Measurements from ENCODE around the gene C19orf12.

Gene C19orf12

DNA sequence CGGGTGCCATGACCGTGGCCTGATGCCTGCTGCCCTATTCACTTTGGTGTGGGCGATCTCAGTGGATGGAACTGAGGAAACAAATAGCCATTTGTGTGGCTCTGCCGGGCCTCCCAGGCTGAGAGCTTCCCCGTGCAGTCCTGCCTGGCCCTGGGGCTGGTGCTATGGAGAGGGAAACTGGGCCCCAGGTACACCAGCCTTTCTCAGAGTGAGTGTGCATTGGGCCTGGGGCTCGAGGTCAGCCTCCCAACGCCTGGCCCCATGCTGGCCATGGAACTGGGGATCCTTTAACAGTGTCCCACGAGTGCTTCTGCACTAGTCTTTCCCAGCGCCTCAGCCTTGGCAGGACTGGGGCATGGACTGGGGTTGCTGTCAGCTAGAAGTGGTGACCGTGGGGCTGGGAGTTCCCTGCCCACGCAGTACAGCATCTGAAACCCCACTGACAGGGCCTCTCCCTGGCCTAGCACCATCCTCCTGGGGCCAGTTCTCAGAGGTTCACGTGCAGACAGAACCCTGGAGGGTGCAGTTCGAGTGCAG lies 39.3 kb downstream of the C19orf12 start:
- POLR2A ChIA-PET: no interaction called here
- no peak for DNase-seq (ENCODE audit: extremely low spot score)
- CTCF ChIA-PET: no interaction called here
- TF ChIP-seq FOXA1 (IDR thresholded peaks at IDR 0.05) (no peak), ARNT (IDR thresholded peaks at IDR 0.05) (no peak), FOXK2 (IDR thresholded peaks at IDR 0.05) (no peak), SP1 (IDR thresholded peaks at IDR 0.05) (no peak), LEF1 (IDR thresholded peaks at IDR 0.05; ENCODE audit: borderline replicate concordance) (no peak)

DNA sequence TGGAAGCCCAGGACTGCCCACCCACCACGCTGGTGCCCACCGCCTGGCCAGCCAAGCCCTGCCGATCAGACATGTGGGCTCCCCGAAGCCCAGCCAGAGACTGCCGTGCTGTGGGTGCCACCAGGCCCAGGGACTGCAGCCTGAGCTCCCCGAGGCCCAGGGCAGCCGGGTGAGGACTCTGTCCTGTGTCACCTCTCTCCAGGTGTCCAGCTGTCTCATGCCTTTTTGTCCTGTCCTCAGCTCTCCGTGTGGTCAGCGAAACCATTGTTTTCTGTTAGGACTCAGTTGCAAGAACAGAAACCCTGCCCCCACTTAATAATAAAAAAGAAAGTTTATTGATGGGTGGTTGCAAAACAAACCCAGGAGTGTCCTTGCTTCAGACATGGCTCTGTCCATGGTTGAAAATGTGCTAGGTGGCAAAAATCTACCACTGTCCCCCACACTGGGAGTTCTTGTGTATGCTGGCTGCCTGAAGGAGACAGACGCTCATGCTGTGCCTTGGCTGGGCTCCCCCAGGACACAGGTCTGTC lies 39.9 kb downstream of the C19orf12 start:
- no peak for DNase-seq (ENCODE audit: extremely low spot score)
- TF ChIP-seq NFRKB (IDR thresholded peaks at IDR 0.05) (no peak), HDGF (IDR thresholded peaks at IDR 0.05; ENCODE audit: borderline replicate concordance) (no peak), TARDBP (IDR thresholded peaks at IDR 0.05) (no peak), ZNF384 (IDR thresholded peaks at IDR 0.05) (no peak), BHLHE40 (IDR thresholded peaks at IDR 0.05; ENCODE audit: borderline replicate concordance) (no peak), FOXA1 (IDR thresholded peaks at IDR 0.05) (no peak)
- CTCF ChIA-PET: no interaction called here
- POLR2A ChIA-PET: no interaction called here

DNA sequence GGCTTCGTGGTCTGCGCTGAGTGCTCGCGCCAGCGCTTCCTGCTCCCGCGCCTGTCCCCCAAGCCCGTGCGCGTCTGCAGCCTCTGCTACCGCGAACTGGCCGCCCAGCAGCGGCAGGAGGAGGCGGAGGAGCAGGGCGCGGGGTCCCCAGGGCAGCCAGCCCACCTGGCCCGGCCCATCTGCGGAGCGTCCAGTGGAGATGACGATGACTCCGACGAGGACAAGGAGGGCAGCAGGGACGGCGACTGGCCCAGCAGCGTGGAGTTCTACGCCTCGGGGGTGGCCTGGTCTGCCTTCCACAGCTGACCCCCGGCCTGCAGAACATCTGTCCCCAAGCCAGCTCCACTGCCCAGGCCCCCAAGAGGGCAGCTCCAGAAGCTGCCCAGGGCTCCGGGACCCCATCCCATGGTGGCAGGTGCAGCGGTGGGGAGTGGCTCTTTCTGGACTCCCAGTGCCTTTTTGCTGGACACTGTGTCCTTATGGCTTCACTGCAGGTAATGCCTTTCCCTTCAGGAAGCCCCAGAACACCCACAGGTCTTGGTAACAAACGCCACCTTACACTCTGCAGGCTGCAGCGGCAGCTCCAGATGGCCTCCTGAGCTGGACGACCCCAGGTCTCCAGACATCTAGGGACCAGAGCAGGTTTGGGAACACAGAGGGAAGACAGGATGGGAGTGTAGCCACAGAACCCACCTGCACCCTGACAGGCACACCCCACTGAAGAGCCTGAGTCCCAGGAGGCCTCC lies 40.5 kb downstream of the C19orf12 start:
- no peak for DNase-seq (ENCODE audit: extremely low spot score)
- TF ChIP-seq ELF4 (IDR thresholded peaks at IDR 0.05) (no peak), CTBP1 (IDR thresholded peaks at IDR 0.05; ENCODE audit: borderline replicate concordance) (no peak), FOXM1 (IDR thresholded peaks at IDR 0.05; ENCODE audit: borderline replicate concordance) (no peak), BHLHE40 (IDR thresholded peaks at IDR 0.05; ENCODE audit: borderline replicate concordance) (no peak), SUZ12 (IDR thresholded peaks at IDR 0.05) (no peak), ZNF384 (IDR thresholded peaks at IDR 0.05) (no peak), L3MBTL2 (conservative IDR thresholded peaks at IDR 0.05) (no peak), HDGF (IDR thresholded peaks at IDR 0.05; ENCODE audit: borderline replicate concordance) (no peak), SP1 (IDR thresholded peaks at IDR 0.05) (no peak)
- TF ChIP-seq, protein P1, sequence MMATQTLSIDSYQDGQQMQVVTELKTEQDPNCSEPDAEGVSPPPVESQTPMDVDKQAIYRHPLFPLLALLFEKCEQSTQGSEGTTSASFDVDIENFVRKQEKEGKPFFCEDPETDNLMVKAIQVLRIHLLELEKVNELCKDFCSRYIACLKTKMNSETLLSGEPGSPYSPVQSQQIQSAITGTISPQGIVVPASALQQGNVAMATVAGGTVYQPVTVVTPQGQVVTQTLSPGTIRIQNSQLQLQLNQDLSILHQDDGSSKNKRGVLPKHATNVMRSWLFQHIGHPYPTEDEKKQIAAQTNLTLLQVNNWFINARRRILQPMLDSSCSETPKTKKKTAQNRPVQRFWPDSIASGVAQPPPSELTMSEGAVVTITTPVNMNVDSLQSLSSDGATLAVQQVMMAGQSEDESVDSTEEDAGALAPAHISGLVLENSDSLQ (IDR thresholded peaks at IDR 0.05): no peak
- POLR2A ChIA-PET: no interaction called here
- CTCF ChIA-PET: interaction anchor here (0.6 kb wide), 1 partner anchor 69 kb away, joined by 3 read pairs; the partner anchor contains the start of gene POP4

DNA sequence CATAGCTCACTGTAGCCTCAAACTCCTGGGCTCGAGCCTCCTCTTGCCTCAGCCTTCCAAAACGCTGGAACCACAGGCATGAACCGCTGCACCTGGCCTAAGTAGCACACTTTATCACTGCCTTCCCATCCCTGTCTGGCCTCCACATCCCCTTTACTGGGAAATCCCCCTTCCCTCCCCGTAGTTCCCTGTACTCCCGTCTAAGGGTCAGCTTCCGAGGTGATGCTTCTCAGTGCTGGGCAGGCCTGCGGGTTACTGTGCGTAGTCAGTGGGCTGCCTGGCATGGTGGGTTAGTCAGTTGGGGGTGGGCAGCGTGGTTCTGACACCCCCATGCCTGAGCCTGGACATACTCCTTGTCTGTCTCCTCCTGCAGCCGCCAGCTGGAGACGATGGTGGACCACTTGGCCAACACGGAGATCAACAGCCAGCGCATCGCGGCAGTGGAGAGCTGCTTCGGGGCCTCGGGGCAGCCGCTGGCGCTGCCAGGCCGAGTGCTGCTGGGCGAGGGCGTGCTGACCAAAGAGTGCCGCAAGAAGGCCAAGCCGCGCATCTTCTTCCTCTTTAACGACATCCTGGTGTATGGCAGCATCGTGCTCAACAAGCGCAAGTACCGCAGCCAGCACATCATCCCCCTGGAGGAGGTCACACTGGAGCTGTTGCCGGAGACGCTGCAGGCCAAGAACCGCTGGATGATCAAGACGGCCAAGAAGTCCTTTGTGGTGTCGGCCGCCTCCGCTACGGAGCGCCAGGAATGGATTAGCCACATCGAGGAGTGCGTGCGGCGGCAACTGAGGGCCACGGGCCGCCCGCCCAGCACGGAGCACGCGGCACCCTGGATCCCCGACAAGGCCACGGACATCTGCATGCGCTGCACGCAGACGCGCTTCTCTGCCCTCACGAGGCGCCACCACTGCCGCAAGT lies 41.4 kb downstream of the C19orf12 start:
- ChIA-PET POLR2A (interaction anchor here (2.2 kb wide), 1 partner anchor 68 kb away, joined by 10 read pairs; the partner anchor contains the start of gene POP4), CTCF (no interaction called here)
- no peak for DNase-seq (ENCODE audit: extremely low spot score)
- TF ChIP-seq ELF4 (IDR thresholded peaks at IDR 0.05): no peak
- no peak for TF ChIP-seq TARDBP (IDR thresholded peaks at IDR 0.05)
- no peak for TF ChIP-seq CTBP1 (IDR thresholded peaks at IDR 0.05; ENCODE audit: borderline replicate concordance)
- no peak for TF ChIP-seq HDGF (IDR thresholded peaks at IDR 0.05; ENCODE audit: borderline replicate concordance)
- TF ChIP-seq ARNT (IDR thresholded peaks at IDR 0.05): no peak
- TF ChIP-seq LEF1 (IDR thresholded peaks at IDR 0.05; ENCODE audit: borderline replicate concordance): no peak
- no peak for TF ChIP-seq ZNF384 (IDR thresholded peaks at IDR 0.05)
- TF ChIP-seq NFRKB (IDR thresholded peaks at IDR 0.05): no peak
- TF ChIP-seq, protein P1 (IDR thresholded peaks at IDR 0.05): no peak
- no peak for TF ChIP-seq BHLHE40 (IDR thresholded peaks at IDR 0.05; ENCODE audit: borderline replicate concordance)
- TF ChIP-seq SUZ12 (IDR thresholded peaks at IDR 0.05): no peak
- no peak for TF ChIP-seq L3MBTL2 (conservative IDR thresholded peaks at IDR 0.05)
- no peak for TF ChIP-seq FOXK2 (IDR thresholded peaks at IDR 0.05)
- TF ChIP-seq FOXM1 (IDR thresholded peaks at IDR 0.05; ENCODE audit: borderline replicate concordance): no peak
- TF ChIP-seq SP1 (IDR thresholded peaks at IDR 0.05): no peak
- no peak for TF ChIP-seq FOXA1 (IDR thresholded peaks at IDR 0.05)

DNA sequence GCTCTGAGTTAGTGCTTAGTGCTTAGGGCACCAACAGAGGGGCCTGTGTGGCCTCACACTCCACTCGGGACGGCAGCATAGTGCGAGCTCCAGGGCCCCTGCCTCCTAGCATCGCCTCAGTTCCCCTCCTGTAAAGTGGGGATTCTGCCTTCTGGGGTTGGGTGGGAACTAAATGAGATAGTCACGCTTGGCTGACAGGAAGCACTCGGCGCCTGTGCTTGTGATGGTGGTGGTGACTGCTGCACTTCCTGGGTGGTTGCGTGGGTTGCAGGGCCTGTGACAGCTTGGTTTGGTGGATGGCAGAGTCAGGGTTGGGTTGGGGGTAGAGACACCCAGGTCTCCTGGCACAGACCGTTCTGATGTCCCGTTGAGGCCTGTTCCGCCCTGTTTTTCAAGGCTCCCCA lies 42.1 kb downstream of the C19orf12 start:
- ChIA-PET CTCF (no interaction called here), POLR2A (interaction anchor here (0.8 to 2.2 kb wide), 2 partner anchors 42 to 67 kb away, joined by 4 to 10 read pairs; partner anchors contain the start of genes C19orf12 and POP4)
- TF ChIP-seq TARDBP (IDR thresholded peaks at IDR 0.05): no peak
- TF ChIP-seq SP1 (IDR thresholded peaks at IDR 0.05): no peak
- TF ChIP-seq, protein P1 (IDR thresholded peaks at IDR 0.05): no peak
- TF ChIP-seq ZNF384 (IDR thresholded peaks at IDR 0.05): no peak
- TF ChIP-seq NFRKB (IDR thresholded peaks at IDR 0.05): no peak
- no peak for TF ChIP-seq SUZ12 (IDR thresholded peaks at IDR 0.05)
- TF ChIP-seq HDGF (IDR thresholded peaks at IDR 0.05; ENCODE audit: borderline replicate concordance): no peak
- TF ChIP-seq ARNT (IDR thresholded peaks at IDR 0.05): no peak
- TF ChIP-seq FOXK2 (IDR thresholded peaks at IDR 0.05): no peak
- no peak for TF ChIP-seq LEF1 (IDR thresholded peaks at IDR 0.05; ENCODE audit: borderline replicate concordance)
- TF ChIP-seq ELF4 (IDR thresholded peaks at IDR 0.05): no peak
- no peak for TF ChIP-seq FOXM1 (IDR thresholded peaks at IDR 0.05; ENCODE audit: borderline replicate concordance)
- TF ChIP-seq CTBP1 (IDR thresholded peaks at IDR 0.05; ENCODE audit: borderline replicate concordance): no peak
- no peak for TF ChIP-seq L3MBTL2 (conservative IDR thresholded peaks at IDR 0.05)
- no peak for TF ChIP-seq BHLHE40 (IDR thresholded peaks at IDR 0.05; ENCODE audit: borderline replicate concordance)
- no peak for TF ChIP-seq FOXA1 (IDR thresholded peaks at IDR 0.05)
- DNase-seq (ENCODE audit: extremely low spot score): no peak
